ENCODE measurements around the gene TYROBP. TPM values are rescaled to one million over a fixed set of nuclear protein-coding genes. Genes with fewer than 3 reads are reported as not detected.

TYROBP gene
- total RNA-seq, 1 donor from 2014 or later, result 68.5 TPM

DNA sequence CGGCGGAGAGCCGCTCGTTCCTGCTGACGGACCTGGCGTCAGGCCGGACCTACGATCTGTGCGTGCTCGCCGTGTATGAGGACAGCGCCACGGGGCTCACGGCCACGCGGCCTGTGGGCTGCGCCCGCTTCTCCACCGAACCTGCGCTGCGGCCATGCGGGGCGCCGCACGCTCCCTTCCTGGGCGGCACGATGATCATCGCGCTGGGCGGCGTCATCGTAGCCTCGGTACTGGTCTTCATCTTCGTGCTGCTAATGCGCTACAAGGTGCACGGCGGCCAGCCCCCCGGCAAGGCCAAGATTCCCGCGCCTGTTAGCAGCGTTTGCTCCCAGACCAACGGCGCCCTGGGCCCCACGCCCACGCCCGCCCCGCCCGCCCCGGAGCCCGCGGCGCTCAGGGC is 36.5 kb upstream of the TYROBP start:
- Histone ChIP-seq H3K4me1 (no peaks in the 10 kb centered on the region), H3K36me3 (no peaks in the 10 kb centered on the region), H3K27me3 (no peaks in the 10 kb centered on the region), H3K9me3 (no peaks in the 10 kb centered on the region), H3K27ac (no peak overlapping the region), H3K4me3 (no peak overlapping the region)
- no peak for DNase-seq (ENCODE audit: extremely low spot score in 2 of 2)
- intact Hi-C loops (cut with DNase I), result no loop called here
- TF ChIP-seq POLR2A (IDR thresholded peaks at IDR 0.05) (no peak), POLR2AphosphoS5 (IDR thresholded peaks at IDR 0.05; ENCODE audit: insufficient read depth in 1 of 2, low read depth in 1 of 2) (no peak), CTCF (IDR thresholded peaks at IDR 0.05) (no peak)

DNA sequence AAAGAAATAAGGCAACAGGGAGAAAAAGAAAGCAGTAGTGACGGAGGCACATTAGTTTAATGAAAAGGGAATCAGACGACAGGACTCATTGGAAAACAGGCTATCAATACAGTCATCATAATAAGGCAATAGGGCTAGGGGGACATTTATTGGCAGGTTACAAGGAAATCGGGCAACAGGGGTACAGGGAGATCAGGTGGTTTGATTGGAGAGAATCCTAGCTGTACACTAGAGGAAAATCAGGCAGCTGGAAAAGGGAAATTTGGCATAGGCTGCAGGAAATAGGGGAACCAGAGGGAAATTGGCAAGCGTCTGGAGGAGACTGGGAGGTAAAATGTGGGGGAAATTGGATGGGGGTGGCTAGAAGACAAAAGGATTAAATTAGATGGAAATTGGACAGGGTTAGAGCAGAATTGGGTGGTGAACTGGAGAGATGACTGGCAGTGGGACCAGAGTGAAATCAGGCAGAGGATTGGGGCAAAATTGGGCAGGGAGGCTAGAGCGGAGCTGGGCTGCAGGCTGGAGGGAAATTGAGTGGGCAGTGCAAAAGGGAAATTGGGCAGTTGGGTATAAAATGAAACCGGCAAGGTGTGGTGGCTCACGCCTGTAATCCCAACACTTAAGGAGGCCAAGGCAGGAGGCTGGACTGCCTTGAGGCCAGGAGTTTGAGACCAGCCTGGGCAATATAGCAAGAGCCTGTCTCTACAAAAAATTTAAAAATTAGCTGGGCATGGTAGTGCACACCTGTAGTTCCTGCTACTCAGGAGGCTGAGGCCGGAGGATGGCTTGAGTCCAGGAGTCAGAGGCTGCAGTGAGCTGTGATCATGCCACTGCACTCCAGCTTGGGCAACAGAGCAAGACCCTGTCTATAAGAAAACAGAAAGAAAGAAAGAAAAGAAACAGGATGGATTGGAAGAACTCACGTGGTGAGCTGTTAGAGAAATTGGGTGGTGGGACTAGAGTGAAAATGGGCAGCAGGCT is 35.5 kb upstream of the TYROBP start:
- no peak overlapping the region for H3K27ac ChIP-seq
- TF ChIP-seq POLR2AphosphoS5 (IDR thresholded peaks at IDR 0.05; ENCODE audit: insufficient read depth in 1 of 2, low read depth in 1 of 2) (no peak), CTCF (IDR thresholded peaks at IDR 0.05) (no peak), POLR2A (IDR thresholded peaks at IDR 0.05) (no peak)
- no peak overlapping the region for H3K4me3 ChIP-seq
- no peaks in the 10 kb centered on the region for H3K4me1 ChIP-seq
- no peaks in the 10 kb centered on the region for H3K36me3 ChIP-seq
- H3K27me3 ChIP-seq, result no peaks in the 10 kb centered on the region
- intact Hi-C loops (cut with DNase I), result no loop called here
- no peaks in the 10 kb centered on the region for H3K9me3 ChIP-seq
- DNase-seq (ENCODE audit: extremely low spot score in 2 of 2), result no peak

DNA sequence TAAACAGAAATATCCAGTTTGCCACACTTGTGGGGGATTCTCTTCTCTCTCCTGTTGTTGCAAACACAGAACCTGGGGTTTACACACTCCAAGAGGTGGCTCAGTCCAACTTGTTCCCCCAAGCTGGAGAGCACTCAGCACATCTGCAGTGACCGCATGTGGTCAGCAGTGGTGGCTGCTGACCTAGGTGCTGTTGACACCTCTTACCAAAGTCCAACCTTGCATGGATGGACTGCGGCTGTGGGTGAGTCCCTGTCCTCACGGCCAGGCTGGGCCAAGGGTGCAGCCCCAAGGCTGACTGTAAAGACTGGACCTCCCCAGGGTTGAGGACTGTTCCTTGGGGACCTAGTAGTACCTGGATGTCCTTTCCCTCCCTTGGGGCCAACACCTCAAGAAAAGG is 34.1 kb upstream of the TYROBP start:
- no peaks in the 10 kb centered on the region for H3K36me3 ChIP-seq
- H3K27me3 ChIP-seq, result no peaks in the 10 kb centered on the region
- no peak for TF ChIP-seq POLR2A (IDR thresholded peaks at IDR 0.05)
- no peak overlapping the region for H3K4me3 ChIP-seq
- no peak for DNase-seq (ENCODE audit: extremely low spot score in 2 of 2)
- H3K4me1 ChIP-seq, result peaks cover 9% of the 10 kb centered on the region
- H3K27ac ChIP-seq, result no peak overlapping the region
- intact Hi-C loops (cut with DNase I), result no loop called here
- no peaks in the 10 kb centered on the region for H3K9me3 ChIP-seq

DNA sequence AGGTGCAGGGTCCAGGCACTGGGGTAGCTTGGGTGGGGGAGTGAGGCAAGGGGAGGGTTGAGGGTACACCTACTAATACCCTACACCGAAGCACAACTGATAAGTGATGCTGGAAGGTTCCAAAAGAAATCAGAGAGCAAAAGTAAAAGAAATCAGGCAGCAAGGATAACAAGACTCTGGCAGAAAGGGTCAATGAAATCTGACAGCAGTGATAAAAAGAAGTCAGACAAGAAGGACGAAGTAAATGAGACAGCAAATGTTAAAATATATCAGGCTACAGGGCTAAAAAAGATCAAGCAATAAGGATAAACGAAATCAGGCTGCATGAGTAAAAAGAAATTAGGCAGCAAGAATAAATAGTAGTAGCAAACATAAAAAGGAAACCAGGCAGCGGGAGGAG is 32.7 kb upstream of the TYROBP start:
- H3K4me1 ChIP-seq, result peaks cover 16% of the 10 kb centered on the region
- no peak overlapping the region for H3K4me3 ChIP-seq
- H3K27me3 ChIP-seq, result no peaks in the 10 kb centered on the region
- H3K36me3 ChIP-seq, result no peaks in the 10 kb centered on the region
- no peak overlapping the region for H3K27ac ChIP-seq
- TF ChIP-seq CTCF (IDR thresholded peaks at IDR 0.05) (no peak), POLR2A (IDR thresholded peaks at IDR 0.05) (no peak), POLR2AphosphoS5 (IDR thresholded peaks at IDR 0.05; ENCODE audit: insufficient read depth in 1 of 2, low read depth in 1 of 2) (no peak)
- no peaks in the 10 kb centered on the region for H3K9me3 ChIP-seq
- intact Hi-C loops (cut with DNase I), result no loop called here
- DNase-seq (ENCODE audit: extremely low spot score in 2 of 2), result no peak

GRCh38 chr19:35940078-35940775 is 32.1 kb upstream of the TYROBP start:
- no peak for DNase-seq (ENCODE audit: extremely low spot score in 2 of 2)
- intact Hi-C loops (cut with DNase I), result no loop called here
- TF ChIP-seq CTCF (IDR thresholded peaks at IDR 0.05) (no peak), POLR2A (IDR thresholded peaks at IDR 0.05) (no peak), POLR2AphosphoS5 (IDR thresholded peaks at IDR 0.05; ENCODE audit: insufficient read depth in 1 of 2, low read depth in 1 of 2) (no peak)
- Histone ChIP-seq H3K27ac (no peak overlapping the region), H3K36me3 (no peaks in the 10 kb centered on the region), H3K4me1 (peaks cover 22% of the 10 kb centered on the region), H3K9me3 (no peaks in the 10 kb centered on the region), H3K4me3 (no peak overlapping the region), H3K27me3 (no peaks in the 10 kb centered on the region)
